GOT3 (cell line): ENCODE measurements around the gene TBL1X.

ENCODE experiments used
- DNase-seq: peaks from one replicate; lab custom pipeline; 2025; ENCODE audit warnings: mixed read lengths; lab: John Stamatoyannopoulos, UW

The TBL1X gene

GRCh38 chrX:9707306-9708033 is 242.6 kb downstream of the TBL1X start:
- no peak for DNase-seq

DNA sequence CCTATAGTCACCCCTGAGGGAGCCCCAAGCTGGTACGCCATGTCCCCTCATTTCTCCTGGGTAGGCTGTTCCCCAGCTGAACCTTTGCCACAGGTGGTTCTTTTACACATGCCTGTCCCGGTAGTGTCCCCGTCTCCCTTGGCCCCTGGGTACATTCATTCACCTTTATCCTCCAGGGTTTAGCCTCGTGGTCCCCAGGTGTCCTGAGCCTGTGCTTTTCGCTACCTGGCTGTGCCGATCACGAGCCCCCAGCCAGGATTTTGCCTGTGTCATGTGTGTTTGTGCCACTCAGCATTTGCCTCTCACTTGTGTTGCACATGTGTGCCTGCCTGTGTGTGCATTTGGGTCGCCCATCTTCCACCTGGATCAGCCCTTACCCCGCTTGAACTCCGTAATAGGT is 243.2 kb downstream of the TBL1X start:
- no peak for DNase-seq

DNA sequence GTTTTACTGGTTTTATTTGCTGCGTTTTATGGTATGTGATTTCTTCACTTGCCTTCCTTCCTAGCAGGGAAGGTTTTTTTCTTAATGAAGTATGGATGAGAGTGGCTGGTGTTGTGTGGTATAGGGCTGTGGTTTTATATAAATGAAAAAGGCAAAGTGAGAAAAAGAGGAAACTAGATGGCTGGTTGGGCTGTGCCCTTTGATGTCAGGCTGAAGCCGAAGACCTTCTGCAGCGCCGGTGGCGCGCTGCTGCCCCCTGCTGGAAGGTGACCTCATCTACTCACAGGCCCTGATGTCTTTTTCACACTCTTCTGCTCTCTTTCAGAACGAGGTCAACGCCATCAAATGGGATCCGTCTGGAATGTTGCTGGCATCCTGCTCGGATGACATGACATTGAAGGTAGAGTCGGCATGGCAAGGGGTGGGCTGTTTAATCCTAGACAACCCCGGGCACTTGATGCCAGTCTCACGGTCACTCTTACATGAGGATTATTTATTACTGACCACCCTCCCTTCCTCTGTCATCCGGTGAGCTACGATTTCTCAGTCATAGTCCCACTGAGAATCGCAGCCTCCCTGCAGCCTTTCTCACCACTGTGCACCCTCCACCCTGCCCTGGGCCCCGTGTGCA is 244.2 kb downstream of the TBL1X start:
- no peak for DNase-seq

DNA sequence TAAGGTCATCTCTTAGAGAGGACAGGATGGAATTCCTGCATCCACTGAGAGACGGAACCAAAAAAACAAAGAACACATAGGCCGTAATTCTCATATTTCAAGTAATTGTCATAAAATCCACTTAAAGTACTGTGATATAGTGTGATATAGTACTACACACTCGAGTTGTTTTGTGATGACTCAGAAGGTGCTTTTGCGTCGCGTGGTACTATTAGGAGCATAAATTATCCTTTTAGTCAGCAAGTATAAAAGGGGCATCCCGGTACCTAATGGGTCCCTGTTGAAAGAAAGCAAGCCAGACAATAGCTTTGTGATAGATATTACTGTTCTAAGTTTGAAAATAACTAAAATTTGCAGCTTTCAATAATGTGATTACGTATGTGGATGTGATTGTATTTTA is 245.5 kb downstream of the TBL1X start:
- no peak for DNase-seq

GRCh38 chrX:9717376-9717775 is 252.5 kb downstream of the TBL1X start:
- no peak for DNase-seq

DNA sequence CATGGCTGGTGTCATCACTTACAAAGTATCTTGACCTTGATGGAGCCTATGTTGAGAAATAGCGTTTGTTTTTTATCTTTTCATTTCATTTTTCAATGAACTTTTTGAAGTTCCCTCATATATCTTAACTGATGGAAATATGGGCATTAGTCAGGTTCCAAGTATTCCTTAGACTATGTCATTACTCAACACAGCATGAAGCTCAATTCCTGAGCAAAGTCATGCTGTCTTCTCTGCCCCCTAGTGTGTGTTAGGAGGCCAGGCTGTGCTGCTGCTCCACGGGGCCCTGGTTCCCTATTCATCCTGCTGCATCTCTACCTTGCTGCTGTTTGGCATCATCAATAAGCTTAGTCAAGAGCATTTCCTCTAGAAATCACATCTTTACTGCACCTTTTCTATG is 259.9 kb downstream of the TBL1X start:
- no peak for DNase-seq

GRCh38 chrX:9728261-9728660 is 263.4 kb downstream of the TBL1X start:
- DNase-seq = no peak

DNA sequence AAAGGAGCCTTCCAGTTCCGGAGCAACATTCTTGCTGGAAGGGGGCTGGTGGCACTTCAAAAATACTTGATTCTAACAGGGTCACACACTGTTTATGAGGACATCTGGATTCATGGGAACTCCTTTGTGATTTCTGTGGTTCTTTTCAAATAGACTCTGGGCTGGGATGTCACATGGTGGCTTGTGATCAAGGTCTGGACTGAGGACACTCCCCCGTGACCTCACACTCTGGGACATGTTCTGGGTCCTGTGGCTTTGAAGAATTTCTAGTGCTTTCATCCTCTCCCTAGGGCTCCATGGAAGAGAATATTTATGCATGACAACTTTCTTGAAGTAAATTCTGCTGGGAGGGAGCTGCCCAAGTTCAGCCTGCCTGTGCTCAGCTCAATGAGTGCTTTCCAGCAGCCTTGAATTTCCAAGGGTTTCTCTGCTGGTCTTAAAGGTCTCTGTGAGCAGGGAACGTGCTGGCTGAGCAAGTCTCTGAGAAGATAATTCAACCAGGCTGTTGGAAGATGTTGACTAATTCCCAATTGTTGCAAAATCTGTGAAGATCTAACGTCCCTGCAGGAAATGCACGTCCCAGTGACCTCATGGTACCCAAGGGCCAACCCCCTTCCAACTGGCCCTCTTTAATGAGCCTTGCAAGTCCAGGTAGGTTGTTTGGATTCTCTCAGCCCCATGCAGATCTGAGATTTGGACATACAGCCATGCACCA is 264.5 kb downstream of the TBL1X start:
- DNase-seq = no peak

DNA sequence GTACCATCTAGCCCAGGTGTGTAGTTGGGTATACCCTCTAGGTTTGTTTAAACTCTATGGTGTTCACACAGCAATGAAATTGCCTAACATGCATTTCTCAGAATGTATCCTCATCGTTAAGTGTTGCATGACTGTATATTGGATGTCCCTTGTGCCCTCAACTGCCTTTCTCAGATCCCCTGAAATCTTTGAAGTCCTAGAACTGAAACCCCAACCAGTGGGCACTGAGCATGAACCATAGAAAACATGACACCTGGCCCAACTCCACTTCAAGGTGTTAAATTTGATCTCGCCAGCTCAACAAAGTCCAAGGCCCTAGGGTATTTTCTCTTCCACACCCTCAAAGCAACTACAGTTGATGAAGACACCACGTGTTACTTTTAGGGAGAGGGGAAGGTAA is 265.2 kb downstream of the TBL1X start:
- DNase-seq = no peak

- no peak for DNase-seq
These were observed 265.9 kb downstream of the TBL1X start for GRCh38 chrX:9730752-9731151.

GRCh38 chrX:9737363-9737762 is 272.5 kb downstream of the TBL1X start:
- DNase-seq = no peak

- no peak for DNase-seq
These were observed 273.3 kb downstream of the TBL1X start for GRCh38 chrX:9738151-9738550.

DNA sequence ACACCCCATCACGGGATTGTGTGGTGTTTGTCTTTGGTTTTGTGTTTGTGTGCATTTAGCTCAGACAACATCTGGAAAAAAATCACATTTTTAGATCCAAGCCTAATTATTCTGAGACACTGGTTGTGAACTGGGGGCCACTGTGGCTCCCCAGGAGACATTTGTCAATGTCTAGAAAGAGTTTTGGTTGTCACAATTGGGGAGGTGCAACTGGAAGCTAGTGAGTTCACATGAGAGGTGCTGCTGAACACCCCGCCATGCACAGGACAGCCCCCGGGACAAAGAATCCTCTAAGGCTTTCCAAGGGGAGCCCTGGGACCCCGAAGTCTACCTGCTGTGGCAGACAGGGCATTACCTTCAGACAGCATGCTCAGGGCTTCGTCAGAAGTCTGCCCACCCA is 274.3 kb downstream of the TBL1X start:
- no peak for DNase-seq

DNA sequence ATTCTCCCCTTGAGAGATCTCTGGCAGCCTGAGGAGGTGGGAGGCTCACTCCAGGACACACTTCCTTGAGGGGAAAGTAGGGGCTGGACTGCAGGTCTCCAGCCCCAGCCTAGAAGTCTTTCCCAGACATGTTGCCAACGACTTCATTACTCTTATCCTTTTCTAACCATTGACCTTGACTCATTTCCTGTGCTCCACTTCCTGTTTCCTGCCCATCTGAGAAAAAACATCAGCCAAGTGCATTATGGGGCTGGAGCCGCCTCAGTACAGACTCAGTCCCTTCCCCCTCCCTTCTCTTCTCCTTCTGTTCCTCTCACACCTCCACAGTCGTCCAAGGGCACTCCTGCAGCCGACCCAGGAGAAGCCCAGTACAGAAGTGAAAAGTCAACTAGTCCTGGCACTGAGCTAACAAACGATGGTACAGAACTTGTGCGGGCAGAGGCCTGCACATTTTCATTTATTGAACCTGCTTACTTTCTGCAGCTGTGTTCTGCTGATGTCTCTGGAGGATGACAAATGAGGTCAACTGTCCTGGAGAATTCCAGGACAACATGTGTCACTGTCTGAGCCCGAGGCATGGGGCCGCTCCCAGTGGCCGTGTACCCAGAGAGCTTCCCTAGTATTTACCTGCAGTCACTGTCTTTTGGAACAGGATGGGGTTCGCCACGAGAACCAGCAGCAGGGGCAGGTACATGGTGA is 280.7 kb downstream of the TBL1X start:
- no peak for DNase-seq

- no peak for DNase-seq
These were observed 281.5 kb downstream of the TBL1X start for GRCh38 chrX:9746148-9746888.

- no peak for DNase-seq
These were observed 282.8 kb downstream of the TBL1X start for GRCh38 chrX:9747644-9748043.

DNA sequence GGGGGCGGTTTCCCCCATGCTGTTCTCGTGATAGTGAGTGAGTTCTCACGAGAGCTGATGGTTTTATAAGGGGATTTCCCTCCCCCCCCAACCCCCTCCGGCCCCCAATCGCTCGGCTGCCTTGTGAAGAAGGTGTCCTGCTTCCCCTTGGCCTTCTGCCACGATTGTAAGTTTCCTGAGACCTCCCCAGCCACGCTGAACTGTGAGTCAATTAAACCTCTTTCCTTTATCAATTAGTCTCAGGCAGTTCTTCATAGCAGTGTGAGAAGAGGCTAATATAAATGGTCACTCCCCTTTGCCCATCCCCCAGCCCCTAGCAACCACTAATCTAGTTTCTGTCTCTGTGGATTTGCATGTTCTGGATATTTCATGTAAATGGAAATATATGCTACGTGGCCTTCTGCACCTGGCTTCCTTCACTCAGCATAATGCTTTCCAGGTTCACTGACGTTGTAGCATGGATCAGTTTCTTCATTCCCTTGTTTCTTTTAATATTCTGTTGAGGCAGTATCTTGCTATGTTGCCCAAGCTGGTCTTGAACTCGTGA is 284.4 kb downstream of the TBL1X start:
- no peak for DNase-seq

- no peak for DNase-seq
These were observed 292.5 kb downstream of the TBL1X start for GRCh38 chrX:9757366-9757765.

- DNase-seq = no peak
These were observed 293.3 kb downstream of the TBL1X start for GRCh38 chrX:9758021-9758638.

- no peak for DNase-seq
These were observed 294.5 kb downstream of the TBL1X start for GRCh38 chrX:9759337-9759736.

DNA sequence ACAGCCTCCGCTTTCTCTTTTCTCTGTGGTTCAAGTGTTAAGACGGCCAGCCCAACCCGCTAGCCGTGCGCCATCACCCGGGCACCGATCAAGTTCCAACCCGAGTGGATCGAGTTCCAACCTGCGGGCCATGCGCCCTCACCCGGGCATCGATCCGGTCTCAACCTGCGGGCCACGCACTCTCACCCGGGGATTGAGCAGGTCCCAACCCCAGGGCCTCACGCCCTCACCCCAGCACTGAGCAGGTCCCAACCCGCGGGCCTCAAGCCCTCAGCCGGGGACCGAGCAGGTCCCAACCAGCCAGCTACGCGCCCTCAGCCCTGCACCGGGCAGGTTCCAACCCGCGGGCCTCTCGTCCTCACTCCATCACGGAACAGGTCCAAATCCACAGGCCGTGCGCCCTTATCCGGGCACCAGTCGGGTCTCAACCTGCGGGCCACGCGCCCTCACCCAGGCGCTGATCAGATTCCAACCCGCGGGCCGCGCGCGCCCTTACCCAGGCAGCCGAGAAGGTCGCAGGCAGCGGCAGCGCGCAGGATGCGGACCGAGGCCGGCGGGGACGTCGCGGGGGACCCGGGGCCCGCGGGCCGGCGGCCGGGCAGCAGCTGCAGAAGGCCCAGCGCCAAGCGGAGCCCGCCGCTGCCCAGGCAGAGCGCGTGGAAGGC is 300.3 kb downstream of the TBL1X start:
- no peak for DNase-seq
